ENCODE data around the gene MYL9. TPM values are rescaled to one million over a fixed set of nuclear protein-coding genes. Genes with fewer than 3 reads are reported as not detected.

The MYL9 gene
- polyA plus RNA-seq, 3 donors, result 0.08 to 0.20 TPM; not detected in 1

GRCh38 chr20:36538026-36538722, 3.1 kb upstream of the MYL9 start:
- TF ChIP-seq CTCF (IDR thresholded peaks at IDR 0.05), result no peak
- no peak for DNase-seq
- no peak overlapping the region for H3K27ac ChIP-seq (ENCODE audit: low read depth in 1 of 2, low read length in 2 of 2)
- peaks cover 3 to 8% (median 4%) of the 10 kb centered on the region in 3 donors for H3K27me3 Mint-ChIP-seq (ENCODE audit: low read depth in 3 of 3)
- no peak overlapping the region for H3K9ac ChIP-seq (ENCODE audit: insufficient read depth, low read length, poor library complexity, severe bottlenecking)
- no peak overlapping the region for H3K4me3 ChIP-seq (replicated peaks in 1 of 3; ENCODE audit: low read depth in 2 of 3, low read length in 3 of 3)
- 99% methylated on average over 9 of the region's 11 CpGs for WGBS (ENCODE audit: insufficient coverage)
- H3K79me2 ChIP-seq (ENCODE audit: insufficient read depth, low read length), result no peaks in the 10 kb centered on the region
- intact Hi-C loops (cut with micrococcal nuclease), result no loop called here
- peaks cover 1% of the 10 kb centered on the region for H3K4me1 Mint-ChIP-seq
- H3K9me3 ChIP-seq (replicated peaks in 1 of 2; ENCODE audit: control insufficient read depth in 1 of 2, insufficient read depth in 1 of 2, low read length in 2 of 2), result no peaks in the 10 kb centered on the region
- H3K9me3 Mint-ChIP-seq, result peaks cover 0 to 1% (median 0%) of the 10 kb centered on the region in 7 donors
- no peak overlapping the region for H2AFZ ChIP-seq (ENCODE audit: insufficient read depth, low read depth, low read length, poor library complexity, severe bottlenecking)
- peaks cover 9 to 13% of the 10 kb centered on the region in 2 donors for H3K4me1 ChIP-seq (ENCODE audit: control insufficient read depth in 1 of 2, insufficient read depth in 2 of 2, low read length in 2 of 2)
- H3K4me2 ChIP-seq (replicated peaks; ENCODE audit: extremely low read depth, low read length, poor library complexity, severe bottlenecking), result no peak overlapping the region
- no peaks in the 10 kb centered on the region for H4K20me1 ChIP-seq (ENCODE audit: insufficient read depth, low read length)
- H3K36me3 ChIP-seq (replicated peaks in 1 of 2; ENCODE audit: control insufficient read depth in 1 of 2, insufficient read depth in 2 of 2, low read length in 2 of 2), result no peaks in the 10 kb centered on the region
- H3K27ac Mint-ChIP-seq, result no peak overlapping the region
- no peaks in the 10 kb centered on the region for H3K36me3 Mint-ChIP-seq
- H3K4me3 Mint-ChIP-seq, result no peak overlapping the region
- H3K27me3 ChIP-seq (ENCODE audit: control insufficient read depth in 2 of 2, insufficient read depth in 2 of 2, low read length in 2 of 2), result no peaks in the 10 kb centered on the region

GRCh38 chr20:36540551-36541211, 638 bp upstream of the MYL9 start:
- Histone ChIP-seq H3K4me3 (replicated peaks in 1 of 3; ENCODE audit: low read depth in 2 of 3, low read length in 3 of 3) (peak overlapping the region in 1 of 3 experiments; percentile 68), H3K4me1 (ENCODE audit: control insufficient read depth in 1 of 2, insufficient read depth in 2 of 2, low read length in 2 of 2) (peaks cover 9 to 13% of the 10 kb centered on the region in 2 donors), H3K9ac (ENCODE audit: insufficient read depth, low read length, poor library complexity, severe bottlenecking) (peak overlapping the region; percentile 62), H3K79me2 (ENCODE audit: insufficient read depth, low read length) (no peaks in the 10 kb centered on the region), H4K20me1 (ENCODE audit: insufficient read depth, low read length) (no peaks in the 10 kb centered on the region), H3K4me2 (replicated peaks; ENCODE audit: extremely low read depth, low read length, poor library complexity, severe bottlenecking) (peak overlapping the region; percentile 77), H3K9me3 (replicated peaks in 1 of 2; ENCODE audit: control insufficient read depth in 1 of 2, insufficient read depth in 1 of 2, low read length in 2 of 2) (no peaks in the 10 kb centered on the region), H2AFZ (ENCODE audit: insufficient read depth, low read depth, low read length, poor library complexity, severe bottlenecking) (peak overlapping the region; percentile 89), H3K36me3 (replicated peaks in 1 of 2; ENCODE audit: control insufficient read depth in 1 of 2, insufficient read depth in 2 of 2, low read length in 2 of 2) (no peaks in the 10 kb centered on the region), H3K27ac (ENCODE audit: low read depth in 1 of 2, low read length in 2 of 2) (no peak overlapping the region), H3K27me3 (ENCODE audit: control insufficient read depth in 2 of 2, insufficient read depth in 2 of 2, low read length in 2 of 2) (no peaks in the 10 kb centered on the region)
- TF ChIP-seq CTCF (IDR thresholded peaks at IDR 0.05), result no peak
- no peaks in the 10 kb centered on the region for H3K36me3 Mint-ChIP-seq
- intact Hi-C loops (cut with micrococcal nuclease), result loop anchor here in 1 of 2 donors (10.0 kb wide), 1 partner anchor 344 kb away; no protein-coding TSS in a partner anchor
- no peak overlapping the region for H3K27ac Mint-ChIP-seq
- H3K27me3 Mint-ChIP-seq (ENCODE audit: low read depth in 3 of 3), result peaks cover 4 to 7% (median 5%) of the 10 kb centered on the region in 3 donors
- H3K4me1 Mint-ChIP-seq, result peaks cover 1% of the 10 kb centered on the region
- WGBS (ENCODE audit: insufficient coverage), result 61% methylated on average over 32 of the region's 41 CpGs
- peaks cover 0 to 1% (median 0%) of the 10 kb centered on the region in 7 donors for H3K9me3 Mint-ChIP-seq
- DNase-seq, result no peak
- H3K4me3 Mint-ChIP-seq, result peak overlapping the region; percentile 39 to 57
